Right forelimb (tissue), 1 donor: Measurements from ENCODE around the gene AUTS2.

Source experiments
- DNase-seq: peaks from one replicate; pipeline ENCODE4 v3.0.0-alpha.2; 2018

The AUTS2 gene

GRCh38 chr7:69625238-69625637 lies 27.0 kb downstream of the AUTS2 start:
- no peak for DNase-seq

GRCh38 chr7:69625798-69626197 lies 27.5 kb downstream of the AUTS2 start:
- DNase-seq = no peak

GRCh38 chr7:69630292-69630691 lies 32.0 kb downstream of the AUTS2 start:
- DNase-seq = no peak

- DNase-seq = no peak
Observed at GRCh38 chr7:69631131-69631530, 32.9 kb downstream of the AUTS2 start.

- no peak for DNase-seq
Observed at GRCh38 chr7:69632280-69632679, 34.0 kb downstream of the AUTS2 start.

- no peak for DNase-seq
Observed at GRCh38 chr7:69633122-69633831, 35.0 kb downstream of the AUTS2 start.

GRCh38 chr7:69635555-69636185 lies 37.4 kb downstream of the AUTS2 start:
- DNase-seq = no peak

- DNase-seq = no peak
Observed at GRCh38 chr7:69638674-69639073, 40.4 kb downstream of the AUTS2 start.

GRCh38 chr7:69640216-69640615 lies 41.9 kb downstream of the AUTS2 start:
- no peak for DNase-seq

GRCh38 chr7:69640925-69641594 lies 42.8 kb downstream of the AUTS2 start:
- DNase-seq = no peak

- no peak for DNase-seq
Observed at GRCh38 chr7:69643265-69643664, 45.0 kb downstream of the AUTS2 start.

GRCh38 chr7:69643708-69644445 lies 45.6 kb downstream of the AUTS2 start:
- DNase-seq = no peak

- DNase-seq = no peak
Observed at GRCh38 chr7:69645683-69646082, 47.4 kb downstream of the AUTS2 start.

- DNase-seq = no peak
Observed at GRCh38 chr7:69651101-69651590, 52.9 kb downstream of the AUTS2 start.

- no peak for DNase-seq
Observed at GRCh38 chr7:69652947-69653701, 54.8 kb downstream of the AUTS2 start.

GRCh38 chr7:69653806-69654205 lies 55.5 kb downstream of the AUTS2 start:
- DNase-seq = no peak

GRCh38 chr7:69654381-69654780 lies 56.1 kb downstream of the AUTS2 start:
- DNase-seq = no peak

- DNase-seq = no peak
Observed at GRCh38 chr7:69654849-69655707, 56.8 kb downstream of the AUTS2 start.

- no peak for DNase-seq
Observed at GRCh38 chr7:69656077-69656476, 57.8 kb downstream of the AUTS2 start.

GRCh38 chr7:69656890-69657289 lies 58.6 kb downstream of the AUTS2 start:
- no peak for DNase-seq

GRCh38 chr7:69657331-69657730 lies 59.1 kb downstream of the AUTS2 start:
- DNase-seq = no peak

- no peak for DNase-seq
Observed at GRCh38 chr7:69657985-69658384, 59.7 kb downstream of the AUTS2 start.
